ENCODE measurements around the gene OOSP2.
"Not testable (repeated sequence)": the region's sequence is repeated elsewhere in the genome, so short reads cannot be mapped to it uniquely, and the experiment has no call there.

The OOSP2 gene

GRCh38 chr11:60016881-60017280 lies 23.3 kb upstream of the OOSP2 start, which contains the start of gene OOSP4B:
OOSP4B (plus strand) TSS chr11:60017181.
- no peak for DNase-seq (ENCODE audit: low read depth)
- no peak for TF ChIP-seq CTCF (IDR thresholded peaks at IDR 0.05; ENCODE audit: insufficient read depth, low read depth, low read length, missing control alignments)
- H3K4me3 ChIP-seq (ENCODE audit: low read depth, low read length): no peak within 1 kb of the TSS

DNA sequence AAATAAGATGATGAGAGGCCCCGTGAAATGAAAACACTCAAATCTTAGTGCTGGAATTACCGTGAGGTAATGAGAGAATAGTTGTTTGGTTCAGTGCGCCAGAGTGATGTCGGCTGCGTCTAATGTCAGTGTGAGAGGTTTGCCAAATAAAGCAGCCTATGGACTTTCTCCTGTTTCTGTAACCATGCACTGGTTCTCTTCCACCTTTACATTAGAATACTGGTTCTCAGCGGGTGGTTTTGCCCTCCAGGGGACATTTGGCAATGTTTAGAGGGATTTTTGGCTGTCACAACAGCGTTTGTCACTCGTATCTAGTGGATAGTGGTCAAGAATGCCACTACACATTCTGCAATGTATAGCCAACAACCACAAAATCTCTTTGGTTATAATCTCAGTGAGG lies 22.2 kb upstream of the OOSP2 start:
- DNase-seq (ENCODE audit: low read depth): no peak
- H3K4me3 ChIP-seq (ENCODE audit: low read depth, low read length): no peak overlapping the region
- TF ChIP-seq CTCF (IDR thresholded peaks at IDR 0.05; ENCODE audit: insufficient read depth, low read depth, low read length, missing control alignments): no peak

GRCh38 chr11:60020376-60020775 lies 19.8 kb upstream of the OOSP2 start:
- not testable (repeated sequence) for DNase-seq (ENCODE audit: low read depth); H3K4me3 ChIP-seq (ENCODE audit: low read depth, low read length)

- no peak overlapping the region for H3K4me3 ChIP-seq (ENCODE audit: low read depth, low read length)
- no peak for DNase-seq (ENCODE audit: low read depth)
- TF ChIP-seq CTCF (IDR thresholded peaks at IDR 0.05; ENCODE audit: insufficient read depth, low read depth, low read length, missing control alignments): no peak
Measured at GRCh38 chr11:60029015-60029632, 11.1 kb upstream of the OOSP2 start.

DNA sequence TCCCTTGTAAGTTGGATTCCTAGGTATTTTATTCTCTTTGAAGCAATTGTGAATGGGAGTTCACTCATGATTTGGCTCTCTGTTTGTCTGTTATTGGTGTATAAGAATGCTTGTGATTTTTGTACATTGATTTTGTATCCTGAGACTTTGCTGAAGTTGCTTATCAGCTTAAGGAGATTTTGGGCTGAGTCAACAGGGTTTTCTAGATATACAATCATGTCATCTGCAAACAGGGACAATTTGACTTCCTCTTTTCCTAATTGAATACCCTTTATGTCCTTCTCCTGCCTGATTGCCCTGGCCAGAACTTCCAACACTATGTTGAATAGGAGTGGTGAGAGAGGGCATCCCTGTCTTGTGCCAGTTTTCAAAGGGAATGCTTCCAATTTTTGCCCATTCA lies 10.2 kb downstream of the OOSP2 start:
- not testable (repeated sequence) for DNase-seq (ENCODE audit: low read depth); H3K4me3 ChIP-seq (ENCODE audit: low read depth, low read length)

DNA sequence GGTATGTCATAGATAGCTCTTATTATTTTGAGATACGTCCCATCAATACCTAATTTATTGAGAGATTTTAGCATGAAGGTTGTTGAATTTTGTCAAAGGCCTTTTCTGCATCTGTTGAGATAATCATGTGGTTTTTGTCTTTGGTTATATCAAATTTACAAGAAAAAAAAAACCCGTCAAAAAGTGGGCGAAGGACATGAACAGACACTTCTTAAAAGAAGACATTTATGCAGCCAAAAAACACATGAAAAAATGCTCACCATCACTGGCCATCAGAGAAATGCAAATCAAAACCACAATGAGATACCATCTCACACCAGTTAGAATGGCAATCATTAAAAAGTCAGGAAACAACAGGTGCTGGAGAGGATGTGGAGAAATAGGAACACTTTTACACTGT lies 10.6 kb downstream of the OOSP2 start:
- DNase-seq (ENCODE audit: low read depth); H3K4me3 ChIP-seq (ENCODE audit: low read depth, low read length): not testable (repeated sequence)

GRCh38 chr11:60056349-60056969 lies 16.2 kb downstream of the OOSP2 start, which contains the start of gene MS4A3:
MS4A3 (plus strand) TSS chr11:60056665; CDS start chr11:60061161, 4,496 bp downstream.
- DNase-seq (ENCODE audit: low read depth): no peak
- no peak for TF ChIP-seq CTCF (IDR thresholded peaks at IDR 0.05; ENCODE audit: insufficient read depth, low read depth, low read length, missing control alignments)
- H3K4me3 ChIP-seq (ENCODE audit: low read depth, low read length): no peak within 1 kb of the TSS

DNA sequence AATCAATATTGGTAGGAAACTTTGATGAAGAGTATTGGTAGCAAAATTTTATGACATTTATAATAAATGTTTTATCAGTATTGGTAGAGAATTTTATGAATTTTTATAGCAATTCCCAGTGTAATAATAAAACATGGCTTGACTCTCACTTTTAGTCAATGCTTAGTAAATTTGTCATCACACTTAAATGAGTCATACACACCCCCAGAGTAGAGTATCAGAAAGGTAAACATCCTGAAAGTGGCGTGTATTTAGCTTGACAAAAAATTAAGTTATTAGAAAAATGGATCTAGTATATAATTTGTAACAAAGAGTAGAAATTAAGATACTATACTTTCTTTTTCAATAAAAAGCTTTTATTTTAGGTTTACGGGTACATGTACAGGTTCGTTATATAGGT lies 18.8 kb downstream of the OOSP2 start:
- no peak for DNase-seq (ENCODE audit: low read depth)
- no peak overlapping the region for H3K4me3 ChIP-seq (ENCODE audit: low read depth, low read length)
- no peak for TF ChIP-seq CTCF (IDR thresholded peaks at IDR 0.05; ENCODE audit: insufficient read depth, low read depth, low read length, missing control alignments)

All from GM12865 (cell line).